Effector memory CD4-positive, alpha-beta T cell (primary cell): ENCODE measurements around the gene SLX9.

Experiments
- DNase-seq, 3 donors: peaks; one replicate each; pipeline ENCODE4 v3.0.0-alpha.2; 2020
- H3K27ac ChIP-seq: 2 replicates; pipeline ENCODE4 v1.7.0; 2013; ENCODE audit warnings: mild to moderate bottlenecking, low read length, moderate library complexity; ENCODE audit not compliant: insufficient read depth, poor library complexity, severe bottlenecking
- H3K27me3 ChIP-seq: replicated peaks from 2 replicates; pipeline ENCODE4 v1.7.0; 2013; ENCODE audit warnings: mild to moderate bottlenecking, low read length; ENCODE audit not compliant: insufficient read depth, control insufficient read depth, poor library complexity, severe bottlenecking
- H3K36me3 ChIP-seq: 2 replicates; pipeline ENCODE4 v1.7.0; 2013; ENCODE audit warnings: mild to moderate bottlenecking, low read length, moderate library complexity; ENCODE audit not compliant: control insufficient read depth, insufficient read depth
- H3K4me1 ChIP-seq: 2 replicates; pipeline ENCODE4 v1.7.0; 2013; ENCODE audit warnings: low read length, mild to moderate bottlenecking; ENCODE audit not compliant: control insufficient read depth, insufficient read depth, poor library complexity, severe bottlenecking
- H3K4me3 ChIP-seq: 2 replicates; pipeline ENCODE4 v1.7.0; 2013; ENCODE audit warnings: low read length, low read depth, mild to moderate bottlenecking; ENCODE audit not compliant: insufficient read depth, poor library complexity, severe bottlenecking
- H3K9me3 ChIP-seq: 2 replicates; pipeline ENCODE4 v1.7.0; 2013; ENCODE audit warnings: mild to moderate bottlenecking, low read length, moderate library complexity; ENCODE audit not compliant: control insufficient read depth

The SLX9 gene

DNA sequence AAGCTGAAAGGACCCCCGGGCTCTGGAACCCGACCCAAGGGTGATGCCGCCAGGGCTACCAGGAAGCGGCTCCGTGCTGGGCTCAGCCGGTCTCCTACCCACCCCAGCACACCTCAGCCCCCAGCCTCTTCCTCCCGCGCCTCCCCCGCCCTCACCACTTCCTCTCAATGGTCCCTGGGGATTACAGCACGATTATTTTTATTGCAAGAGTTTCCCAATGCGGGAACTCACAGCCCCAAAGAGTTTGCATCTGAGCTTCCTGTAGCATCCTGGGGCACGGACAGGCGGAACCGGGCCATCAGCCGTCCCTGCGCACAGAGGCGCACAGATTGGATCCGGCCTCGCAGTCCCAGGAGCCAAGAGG is 8.7 kb upstream of the SLX9 start:
- Histone ChIP-seq H3K27ac (peak overlapping the region; percentile 83), H3K36me3 (no peaks in the 10 kb centered on the region), H3K9me3 (no peaks in the 10 kb centered on the region), H3K4me3 (peak overlapping the region; percentile 66), H3K27me3 (no peaks in the 10 kb centered on the region), H3K4me1 (peaks cover 53% of the 10 kb centered on the region)
- DNase-seq = no peak

DNA sequence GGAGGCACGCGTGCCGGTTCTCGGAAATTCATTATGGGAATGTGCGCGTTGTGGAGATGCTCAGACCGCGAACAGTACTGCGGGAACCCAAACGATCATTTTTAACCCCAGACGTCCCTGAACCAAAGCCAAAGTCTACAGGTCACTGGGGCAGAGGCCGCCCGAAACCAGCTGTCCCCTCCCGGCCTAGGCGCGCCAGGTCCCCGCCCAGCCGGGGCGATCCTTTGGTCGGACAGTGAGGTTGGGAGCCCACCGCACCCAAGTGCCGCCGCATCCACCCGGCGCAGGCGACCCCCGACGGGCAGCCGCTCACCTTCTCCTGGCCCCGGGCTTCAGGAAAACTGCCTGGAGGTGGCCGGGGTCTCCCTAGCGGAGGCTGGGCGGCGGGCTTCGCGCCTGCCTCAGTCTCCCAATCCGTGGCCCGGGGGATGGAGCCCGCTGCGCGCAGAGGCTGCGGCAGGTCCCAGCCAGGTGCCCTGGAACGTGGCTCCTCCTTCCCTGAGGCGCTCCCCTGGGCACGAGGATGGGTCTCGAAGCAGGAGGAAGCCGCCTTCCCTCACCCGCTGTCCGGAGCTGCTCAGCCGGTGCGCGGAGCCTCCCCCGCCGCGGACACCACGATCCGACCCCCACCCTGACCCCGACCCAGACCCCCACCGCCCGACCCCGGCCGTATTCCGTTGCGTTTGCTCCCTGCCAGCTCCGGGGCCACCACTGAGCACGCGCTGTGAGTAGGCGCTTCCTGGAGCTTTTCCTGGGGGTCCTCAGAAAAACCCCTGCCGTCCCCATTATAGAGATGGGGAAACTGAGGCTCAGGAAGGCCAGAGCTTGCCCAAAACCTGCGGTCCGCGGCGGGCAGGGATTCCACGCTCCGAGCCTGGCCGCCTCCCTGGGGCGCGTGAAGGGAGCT is 8.1 kb upstream of the SLX9 start:
- Histone ChIP-seq H3K27me3 (no peaks in the 10 kb centered on the region), H3K4me1 (peaks cover 47% of the 10 kb centered on the region), H3K27ac (peak overlapping the region; percentile 83), H3K4me3 (peak overlapping the region; percentile 66), H3K36me3 (no peaks in the 10 kb centered on the region), H3K9me3 (no peaks in the 10 kb centered on the region)
- DNase-seq = no peak

DNA sequence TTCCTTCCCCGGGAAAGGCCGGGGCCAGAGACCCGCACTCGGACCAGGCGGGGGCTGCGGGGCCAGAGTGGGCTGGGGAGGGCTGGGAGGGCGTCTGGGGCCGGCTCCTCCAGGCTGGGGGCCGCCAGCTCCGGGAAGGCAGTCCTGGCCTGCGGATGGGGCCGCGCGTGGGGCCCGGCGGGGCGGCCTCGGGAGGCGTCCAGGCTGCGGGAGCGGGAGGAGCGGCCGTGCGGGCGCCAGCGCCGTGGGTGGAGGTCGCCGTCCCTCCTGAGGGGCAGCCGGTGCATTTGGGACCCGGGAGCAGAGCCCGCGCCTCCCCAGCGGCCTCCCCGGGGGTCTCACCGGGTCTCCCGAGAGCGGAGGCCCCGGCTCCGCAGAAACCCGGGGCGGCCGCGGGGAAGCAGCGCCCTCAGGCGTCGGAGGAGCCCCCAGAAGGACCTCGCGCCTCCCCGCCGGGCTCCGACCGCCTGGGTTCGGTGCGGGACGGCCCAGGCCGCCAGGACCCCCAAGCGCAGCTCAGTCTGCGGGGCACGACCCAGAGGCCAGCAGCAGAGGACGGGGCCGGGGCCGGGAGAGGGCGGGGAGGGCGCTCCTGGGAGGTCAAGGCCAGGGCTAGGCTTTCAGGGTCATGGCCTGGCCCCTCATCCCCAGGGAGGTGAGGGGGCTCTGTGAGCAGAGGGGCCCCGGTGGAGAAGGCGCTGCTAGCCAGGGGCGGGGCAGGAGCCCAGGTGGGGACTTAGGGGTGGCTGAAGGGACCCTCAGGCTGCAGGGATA is 7.2 kb upstream of the SLX9 start:
- Histone ChIP-seq H3K9me3 (no peaks in the 10 kb centered on the region), H3K4me1 (peaks cover 40% of the 10 kb centered on the region), H3K27ac (peak overlapping the region; percentile 28), H3K4me3 (peak overlapping the region; percentile 66), H3K27me3 (no peaks in the 10 kb centered on the region), H3K36me3 (no peaks in the 10 kb centered on the region)
- peak; percentile 36 to 45 (median 44) for DNase-seq

DNA sequence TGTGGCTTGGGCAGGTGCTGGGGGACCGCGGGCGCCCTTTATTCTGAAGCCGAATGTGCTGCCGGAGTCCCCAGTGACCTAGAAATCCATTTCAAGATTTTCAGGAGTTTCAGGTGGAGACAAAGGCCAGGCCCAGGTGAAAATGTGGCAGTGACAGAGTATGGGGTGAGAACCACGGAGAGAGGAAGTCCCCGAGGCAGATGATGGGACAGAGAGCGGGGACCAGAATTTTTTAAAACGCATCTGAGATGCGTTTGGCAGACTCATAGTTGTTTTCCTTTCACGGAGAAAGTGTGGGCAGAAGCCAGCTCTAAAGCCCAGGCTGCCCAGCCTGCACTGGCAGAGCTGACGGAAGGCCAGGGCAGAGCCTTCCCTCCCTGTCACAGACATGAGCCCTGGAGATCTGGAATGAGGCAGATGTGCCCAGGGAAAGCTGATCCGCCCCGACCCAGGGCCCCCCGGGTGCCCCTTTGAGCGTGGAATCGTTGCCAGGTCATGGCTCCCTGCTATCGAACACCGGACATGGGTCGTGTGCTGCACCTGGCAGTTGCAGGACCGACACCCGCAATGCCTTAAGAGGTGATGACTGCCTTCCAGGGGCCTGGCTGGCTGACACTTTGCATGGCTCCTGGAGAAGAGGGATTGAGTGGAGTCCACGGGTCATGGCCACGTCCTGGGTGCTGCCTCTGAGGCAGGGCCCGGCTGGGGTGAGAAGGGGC is 6.5 kb upstream of the SLX9 start:
- no peaks in the 10 kb centered on the region for H3K9me3 ChIP-seq
- H3K27me3 ChIP-seq = no peaks in the 10 kb centered on the region
- no peak overlapping the region for H3K27ac ChIP-seq
- H3K36me3 ChIP-seq = no peaks in the 10 kb centered on the region
- no peak for DNase-seq
- H3K4me1 ChIP-seq = peaks cover 35% of the 10 kb centered on the region
- H3K4me3 ChIP-seq = no peak overlapping the region

DNA sequence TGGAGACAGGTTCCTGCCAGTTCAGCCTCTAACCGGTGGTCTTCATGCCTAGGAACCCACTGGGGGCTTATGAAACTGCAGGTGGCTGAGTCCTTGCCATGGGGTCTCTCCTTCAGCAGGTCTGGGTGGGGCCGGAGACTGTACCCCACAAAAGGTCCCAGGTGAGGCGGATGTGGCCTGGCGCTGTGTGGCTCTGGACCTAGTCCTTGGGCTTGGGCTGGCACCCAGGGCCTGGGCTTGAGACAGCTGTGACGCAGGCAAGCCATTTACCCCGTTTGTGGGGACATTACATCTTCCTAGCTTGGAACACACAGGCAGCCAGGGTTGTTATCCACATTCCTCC is 5.9 kb upstream of the SLX9 start:
- Histone ChIP-seq H3K27me3 (no peaks in the 10 kb centered on the region), H3K4me1 (peaks cover 34% of the 10 kb centered on the region), H3K36me3 (no peaks in the 10 kb centered on the region), H3K9me3 (no peaks in the 10 kb centered on the region), H3K4me3 (no peak overlapping the region), H3K27ac (no peak overlapping the region)
- no peak for DNase-seq

DNA sequence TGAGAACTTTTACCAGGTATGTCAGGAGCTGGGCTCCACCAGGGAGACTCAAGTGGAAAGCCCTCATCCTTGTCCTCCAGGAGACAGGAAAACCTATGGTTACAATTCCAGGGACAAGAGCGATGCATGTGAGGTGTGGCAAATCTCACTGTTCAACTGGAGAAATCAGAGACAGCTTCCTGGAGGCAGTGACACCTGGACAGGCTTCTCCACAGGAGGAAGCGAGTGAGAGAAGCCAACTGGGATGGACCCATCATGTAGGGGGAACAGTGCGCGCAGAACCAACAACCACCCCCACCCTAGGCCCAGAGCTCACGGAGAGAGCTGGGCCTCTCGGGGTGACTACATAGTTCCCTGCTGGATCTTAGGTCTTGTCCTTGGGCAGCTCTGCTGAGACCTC is 5.6 kb upstream of the SLX9 start:
- DNase-seq = no peak
- peaks cover 30% of the 10 kb centered on the region for H3K4me1 ChIP-seq
- no peaks in the 10 kb centered on the region for H3K36me3 ChIP-seq
- H3K27me3 ChIP-seq = no peaks in the 10 kb centered on the region
- H3K9me3 ChIP-seq = no peaks in the 10 kb centered on the region
- H3K27ac ChIP-seq = no peak overlapping the region
- H3K4me3 ChIP-seq = no peak overlapping the region

DNA sequence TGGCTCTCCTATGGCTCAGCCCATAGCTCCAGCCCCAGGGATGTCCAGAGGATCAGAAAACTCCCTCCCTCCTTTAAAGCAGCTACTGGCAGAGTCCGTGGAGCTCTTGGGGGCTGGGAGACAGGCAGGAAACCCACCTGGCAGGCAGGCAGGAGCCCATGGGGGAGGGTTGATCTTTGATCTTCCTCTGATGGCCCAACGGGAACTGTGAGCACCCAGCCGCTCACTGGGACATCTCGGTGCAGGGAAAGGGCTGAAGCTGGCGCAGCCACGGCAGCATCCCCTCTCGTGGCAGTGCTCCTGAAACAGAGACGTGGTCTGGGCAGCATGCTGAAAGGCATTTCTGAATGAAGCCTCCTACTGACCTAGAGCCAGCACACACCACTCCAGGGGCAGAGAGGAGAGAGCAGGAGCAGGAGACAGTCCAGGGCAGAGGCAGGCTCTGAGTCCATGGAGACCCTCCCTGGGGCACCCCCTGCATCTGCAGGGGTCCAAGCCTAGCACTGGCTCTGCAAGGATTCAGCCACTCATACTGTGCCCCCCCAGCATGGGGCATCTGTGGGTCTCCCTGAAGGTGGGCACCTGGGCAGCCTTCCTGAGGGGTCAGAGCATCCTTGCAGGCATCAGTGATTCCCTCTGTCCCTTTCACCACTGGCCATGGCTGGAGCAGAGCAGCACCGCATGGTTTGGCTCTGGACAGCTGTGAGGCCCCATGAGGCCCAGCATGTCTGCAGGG is 4.9 kb upstream of the SLX9 start:
- H3K4me3 ChIP-seq = no peak overlapping the region
- peaks cover 25% of the 10 kb centered on the region for H3K4me1 ChIP-seq
- H3K27ac ChIP-seq = no peak overlapping the region
- H3K9me3 ChIP-seq = no peaks in the 10 kb centered on the region
- H3K27me3 ChIP-seq = no peaks in the 10 kb centered on the region
- DNase-seq = no peak
- no peaks in the 10 kb centered on the region for H3K36me3 ChIP-seq

DNA sequence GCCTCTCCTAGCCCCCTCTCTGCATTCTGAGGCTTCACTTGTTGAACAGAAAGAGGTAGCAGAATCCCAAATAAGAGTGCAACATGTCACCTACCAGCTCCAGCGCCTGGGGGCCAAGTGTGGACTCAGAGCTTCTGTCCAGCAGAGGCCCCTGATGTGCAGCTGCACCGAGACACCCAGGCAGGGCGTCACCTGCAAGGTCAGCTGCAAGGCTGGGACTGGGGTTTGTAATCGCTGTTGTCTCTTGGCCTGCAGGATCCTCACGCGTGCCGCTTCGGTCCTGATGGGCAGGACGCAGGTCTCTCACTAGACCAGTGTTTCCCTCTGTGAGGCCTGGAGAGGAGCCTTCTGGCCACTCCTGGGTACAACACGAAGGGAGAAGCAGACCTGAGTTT is 4.3 kb upstream of the SLX9 start:
- no peak for DNase-seq
- Histone ChIP-seq H3K4me3 (no peak overlapping the region), H3K36me3 (no peaks in the 10 kb centered on the region), H3K27ac (no peak overlapping the region), H3K27me3 (no peaks in the 10 kb centered on the region), H3K4me1 (peaks cover 25% of the 10 kb centered on the region), H3K9me3 (no peaks in the 10 kb centered on the region)

DNA sequence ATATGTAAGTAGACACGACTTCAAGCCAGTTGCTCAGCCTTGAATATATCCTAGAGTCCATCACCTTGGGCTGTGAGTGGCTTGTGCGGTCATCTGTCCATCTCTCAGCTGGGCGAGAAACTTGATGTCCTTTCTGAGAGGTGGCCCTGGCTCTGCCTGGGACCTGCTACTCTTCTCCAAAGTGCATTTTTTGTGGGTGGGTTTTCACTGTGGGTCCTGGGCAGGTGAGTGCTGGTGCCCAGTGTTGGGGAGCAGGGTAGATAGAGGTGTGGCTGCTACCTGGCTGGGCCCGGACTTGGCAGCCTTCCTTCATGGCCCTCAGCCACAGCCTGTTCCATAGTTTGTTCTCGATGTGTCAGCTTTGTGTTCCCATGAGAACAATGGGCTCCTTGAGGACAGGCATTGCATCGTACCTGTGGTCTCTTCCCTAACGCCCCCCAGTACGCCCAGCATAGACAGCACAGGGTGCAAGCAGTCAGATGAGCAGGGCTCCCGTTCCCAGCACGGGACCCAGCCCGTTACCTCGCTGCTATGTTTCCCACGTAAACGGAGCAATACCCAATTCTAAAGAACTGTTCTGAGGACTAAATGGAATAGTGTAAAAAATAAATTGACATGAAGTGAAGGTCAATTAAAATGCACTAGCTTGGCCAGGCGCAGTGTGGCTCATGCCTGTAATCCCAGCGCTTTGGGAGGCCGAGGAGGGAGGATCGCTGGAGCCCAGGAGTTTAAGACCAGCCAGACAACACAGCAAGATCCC is 877 bp upstream of the SLX9 start:
- H3K4me3 ChIP-seq = peak overlapping the region; percentile 81
- no peak for DNase-seq
- peaks cover 20% of the 10 kb centered on the region for H3K4me1 ChIP-seq
- peak overlapping the region; percentile 56 for H3K27ac ChIP-seq
- H3K36me3 ChIP-seq = peaks cover 5% of the 10 kb centered on the region
- no peaks in the 10 kb centered on the region for H3K9me3 ChIP-seq
- H3K27me3 ChIP-seq = no peaks in the 10 kb centered on the region
